Measurements from ENCODE around the gene NECTIN2.

The NECTIN2 gene

DNA sequence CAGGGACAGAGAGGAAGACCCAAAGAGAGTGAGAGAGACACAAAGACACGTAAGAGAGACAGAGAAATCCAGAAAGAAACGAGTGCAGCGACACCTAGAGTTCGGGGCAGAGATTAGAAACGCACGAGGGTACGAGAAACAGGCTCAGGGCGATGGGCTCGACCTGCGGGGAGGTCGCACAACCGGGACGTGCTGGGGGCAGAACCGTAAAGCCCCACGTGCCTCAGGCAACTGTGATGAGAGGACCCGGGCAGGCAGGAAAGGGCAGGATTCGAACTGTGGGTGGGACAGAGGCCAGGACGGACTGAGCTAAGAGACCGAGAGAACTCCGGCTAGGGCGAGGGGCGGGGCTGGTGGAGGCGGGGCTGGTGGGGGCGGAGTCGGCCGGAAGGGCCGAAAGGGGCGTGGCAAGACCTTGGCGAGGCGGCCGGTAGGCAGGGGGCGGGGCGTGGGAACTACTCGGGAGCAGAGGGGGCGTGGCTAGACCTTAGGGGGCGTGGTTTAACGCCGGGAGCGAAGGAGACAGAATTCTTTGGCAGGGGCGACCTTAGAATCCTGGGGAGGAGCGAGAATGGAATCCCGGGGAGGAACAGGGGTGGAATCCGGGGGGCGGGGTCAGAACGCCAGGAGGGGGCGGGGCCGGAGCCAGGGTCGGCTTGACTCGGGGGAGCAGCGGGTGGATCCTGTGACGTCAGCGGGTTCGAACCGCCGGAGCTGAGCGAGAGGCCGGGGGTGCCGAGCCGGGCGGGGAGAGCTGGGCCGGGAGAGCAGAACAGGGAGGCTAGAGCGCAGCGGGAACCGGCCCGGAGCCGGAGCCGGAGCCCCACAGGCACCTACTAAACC, at the start of gene NECTIN2:
Gene NECTIN2, plus strand, starts transcription at position 686 of the 843 bp plus-strand sequence. CDS start 229 bp downstream, outside the sequence.
- in situ Hi-C loops (cut with HindIII; ENCODE audit: low pct_ligation_motif_present, low pct_unique_long_range_greater_than_20kb, low sequenced_read_pairs): no loop called here
- DNase-seq: peak; percentile 96

DNA sequence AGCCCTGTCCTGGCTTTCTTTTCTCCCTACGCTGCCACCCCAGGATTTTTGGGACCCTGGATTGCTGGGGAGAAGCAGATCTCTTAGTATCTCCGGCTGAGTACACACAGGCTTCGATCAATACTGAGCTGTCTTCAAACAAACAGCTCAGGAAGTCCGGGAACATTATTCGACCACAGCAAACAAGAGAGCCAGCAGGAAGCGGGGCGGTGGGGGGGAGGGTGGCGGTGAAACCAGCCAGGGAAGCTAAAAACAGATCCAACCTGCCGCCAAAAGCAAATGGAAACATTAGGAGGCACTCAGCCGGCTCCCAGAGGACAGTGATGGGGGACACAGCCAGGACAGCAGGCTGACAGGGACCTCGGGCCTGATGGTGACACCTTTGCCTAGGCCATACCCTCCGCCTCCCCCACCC, 49.4 kb upstream of the NECTIN2 start:
- DNase-seq: no peak
- in situ Hi-C loops (cut with HindIII; ENCODE audit: low pct_ligation_motif_present, low pct_unique_long_range_greater_than_20kb, low sequenced_read_pairs): no loop called here

DNA sequence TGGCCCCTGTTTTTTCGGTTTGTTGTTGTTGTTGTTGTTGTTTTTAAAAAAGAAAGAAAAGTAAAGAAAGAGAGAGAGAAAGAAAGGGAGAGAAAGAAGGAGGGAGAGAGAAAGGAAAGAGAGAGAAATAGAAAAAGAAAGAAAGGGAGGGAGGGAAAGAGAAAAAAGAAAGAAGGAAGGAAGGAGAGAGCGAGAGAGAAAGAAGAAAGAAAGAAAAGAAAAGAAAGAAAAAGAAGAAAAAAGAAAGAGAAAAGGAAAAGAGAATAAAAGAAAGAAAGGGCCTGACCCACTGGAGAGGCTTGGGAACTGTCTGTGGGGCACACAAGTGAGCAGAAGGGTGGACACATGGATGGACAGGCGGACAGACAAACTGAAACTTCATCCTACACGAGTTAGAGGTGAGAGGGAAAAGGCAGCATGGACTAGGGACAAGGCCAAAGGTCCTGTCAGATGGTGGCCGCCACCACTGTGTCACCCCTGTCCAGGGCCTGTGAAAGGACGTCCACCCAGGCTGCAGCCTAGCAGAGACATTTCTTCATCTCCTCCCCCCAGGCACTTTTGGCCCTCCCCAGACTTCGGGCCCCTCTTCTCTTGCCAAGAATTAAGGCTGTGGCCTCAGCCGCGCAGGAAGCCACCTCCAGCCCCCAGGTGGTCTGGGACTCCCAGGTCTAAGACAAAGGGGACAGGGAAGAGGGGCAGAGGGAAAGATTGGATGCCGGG, 46.3 kb upstream of the NECTIN2 start:
- in situ Hi-C loops (cut with HindIII; ENCODE audit: low pct_ligation_motif_present, low pct_unique_long_range_greater_than_20kb, low sequenced_read_pairs): no loop called here
- DNase-seq: no peak

DNA sequence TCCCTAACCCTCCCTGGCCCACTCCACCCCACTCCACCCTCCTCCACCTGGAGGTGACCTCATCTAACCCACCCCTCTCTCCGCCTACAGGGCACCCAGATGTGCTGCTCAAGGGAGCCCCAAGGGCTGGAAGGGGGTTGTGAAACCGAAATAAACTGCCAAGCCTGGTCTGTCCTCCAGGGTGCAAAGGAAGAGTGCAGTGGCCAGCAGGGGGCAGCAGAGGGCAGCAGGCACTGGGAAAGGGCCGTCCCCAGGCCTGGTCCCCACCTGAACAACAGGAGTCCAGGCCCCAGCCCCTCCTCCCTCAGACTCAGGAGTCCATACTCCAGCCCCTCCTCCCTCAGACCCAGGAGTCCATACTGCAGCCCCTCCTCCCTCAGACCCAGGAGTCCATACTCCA, 45.6 kb upstream of the NECTIN2 start:
- DNase-seq: peak; percentile 74
- in situ Hi-C loops (cut with HindIII; ENCODE audit: low pct_ligation_motif_present, low pct_unique_long_range_greater_than_20kb, low sequenced_read_pairs): no loop called here

DNA sequence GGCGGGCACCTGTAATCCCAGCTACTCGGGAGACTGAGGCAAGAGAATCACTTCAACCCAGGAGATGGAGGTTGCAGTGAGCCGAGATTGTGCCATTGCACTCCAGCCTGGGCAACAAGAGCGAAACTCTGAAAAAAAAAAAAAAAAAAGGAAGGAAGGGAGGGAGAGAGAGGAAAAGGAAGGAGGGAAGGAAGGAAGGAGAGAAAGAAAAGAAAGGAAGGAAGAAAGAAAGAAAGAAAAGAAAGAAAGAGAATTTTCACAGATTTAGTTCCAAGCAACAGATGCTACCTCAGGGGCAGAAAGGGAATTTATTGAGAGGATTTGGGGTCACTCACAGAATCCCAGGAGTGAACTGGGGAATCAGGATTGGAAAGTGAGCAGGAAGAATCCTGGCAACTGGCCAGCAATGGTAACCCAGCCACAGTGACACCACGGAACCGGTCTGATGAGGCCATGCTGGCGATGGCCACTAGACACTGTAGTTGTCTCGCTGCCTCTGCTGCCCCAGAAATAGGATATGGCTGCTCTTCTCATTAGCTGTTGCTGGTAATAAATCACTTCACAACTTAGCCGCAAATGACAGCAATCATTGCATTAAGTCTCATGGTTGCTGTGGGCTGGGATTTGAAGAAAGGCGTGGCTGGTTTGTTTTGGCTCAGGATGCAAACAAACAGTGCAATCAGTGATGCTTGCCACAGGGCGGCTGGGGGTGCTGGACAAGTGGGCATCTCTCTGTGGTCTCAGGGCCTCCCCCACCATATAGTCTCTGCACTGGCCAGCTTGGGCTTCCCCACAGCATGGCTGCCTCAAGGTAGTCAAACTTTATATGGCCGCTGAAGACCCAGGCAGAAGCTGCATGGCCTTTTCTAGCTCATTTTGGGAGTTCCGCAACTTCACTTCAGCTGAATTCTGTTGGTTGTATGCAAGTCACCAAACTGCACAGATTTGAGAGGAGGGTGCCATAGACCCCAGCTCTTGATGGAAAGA, 42.4 kb upstream of the NECTIN2 start:
- DNase-seq: no peak
- in situ Hi-C loops (cut with HindIII; ENCODE audit: low pct_ligation_motif_present, low pct_unique_long_range_greater_than_20kb, low sequenced_read_pairs): no loop called here

DNA sequence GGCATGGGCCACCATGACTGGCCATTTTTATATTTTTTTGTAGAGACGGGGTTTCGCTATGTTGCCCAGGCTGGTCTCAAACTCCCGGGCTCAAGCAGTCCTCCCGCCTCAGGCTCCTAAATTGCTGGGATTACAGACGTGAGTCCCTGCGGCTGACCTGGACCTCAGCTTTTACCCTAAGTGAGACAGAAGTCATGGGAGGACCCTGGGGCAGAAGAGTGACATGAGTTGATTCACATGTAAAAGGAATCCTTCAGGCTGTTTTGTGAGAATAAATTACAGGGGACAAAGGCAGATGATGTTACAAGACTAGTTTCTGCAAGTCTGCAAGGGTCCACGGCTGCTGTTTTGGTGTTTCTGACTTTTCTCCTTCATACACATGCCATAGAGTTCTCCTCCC, 39.8 kb upstream of the NECTIN2 start:
- DNase-seq: no peak
- in situ Hi-C loops (cut with HindIII; ENCODE audit: low pct_ligation_motif_present, low pct_unique_long_range_greater_than_20kb, low sequenced_read_pairs): no loop called here

DNA sequence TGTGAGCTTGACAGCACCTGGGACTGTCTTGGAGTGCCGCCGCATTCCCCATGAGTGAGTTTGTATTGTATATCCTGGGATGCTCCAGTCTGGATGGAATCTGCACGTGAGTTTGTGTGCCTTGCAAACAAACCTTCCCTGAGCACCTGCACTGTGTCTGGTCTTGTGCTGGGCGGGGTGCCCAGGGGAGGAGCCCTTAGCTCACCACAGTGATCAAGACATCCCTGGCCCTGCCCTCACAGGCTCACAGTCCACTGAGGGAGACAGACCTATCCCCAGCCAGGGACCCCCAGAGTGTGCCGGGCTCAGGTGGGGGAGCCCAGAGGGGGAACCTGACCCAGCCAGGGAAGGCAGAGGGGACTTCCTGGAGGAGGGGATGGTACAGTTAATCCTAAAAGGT, 38.9 kb upstream of the NECTIN2 start:
- in situ Hi-C loops (cut with HindIII; ENCODE audit: low pct_ligation_motif_present, low pct_unique_long_range_greater_than_20kb, low sequenced_read_pairs): no loop called here
- DNase-seq: peak; percentile 18

DNA sequence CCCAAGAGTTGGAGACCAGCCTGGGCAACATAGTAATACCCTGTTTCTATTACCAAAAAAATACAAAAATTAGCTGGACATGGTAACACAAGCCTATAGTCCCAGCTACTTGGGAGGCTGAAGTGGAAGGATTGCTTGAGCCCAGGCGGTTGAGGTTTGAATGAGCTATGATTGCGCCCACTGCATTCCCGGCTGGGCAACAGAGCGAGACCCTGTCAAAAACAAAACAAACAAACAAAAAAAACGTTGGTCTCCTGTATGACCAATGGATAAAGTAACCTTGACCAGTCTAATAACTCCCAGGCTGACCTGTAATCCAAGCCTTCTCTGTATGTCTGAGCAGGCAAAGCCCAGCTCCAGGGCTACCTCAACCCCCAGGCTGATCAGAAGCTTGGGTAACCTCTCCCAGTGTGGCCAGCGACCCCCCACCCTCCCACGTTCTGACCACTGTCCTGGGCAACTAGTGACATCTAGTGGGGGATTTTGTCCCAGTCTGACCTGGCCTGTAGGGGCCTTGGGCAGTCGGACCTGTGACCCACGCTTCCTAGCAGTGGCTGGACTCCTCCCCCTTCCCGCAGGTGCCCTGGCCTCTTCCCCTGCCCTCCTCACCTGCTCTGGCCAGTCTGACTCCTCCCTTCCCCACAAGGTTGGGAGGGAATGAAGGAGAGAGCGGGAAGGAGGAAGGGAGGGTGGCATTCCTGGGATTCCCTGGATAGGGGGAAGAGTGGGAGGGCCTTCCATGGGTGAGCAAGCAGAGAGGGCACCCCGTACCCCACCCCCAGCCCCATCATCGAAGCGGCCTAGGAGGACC, 38.2 kb upstream of the NECTIN2 start:
- DNase-seq: peak; percentile 79
- in situ Hi-C loops (cut with HindIII; ENCODE audit: low pct_ligation_motif_present, low pct_unique_long_range_greater_than_20kb, low sequenced_read_pairs): no loop called here

DNA sequence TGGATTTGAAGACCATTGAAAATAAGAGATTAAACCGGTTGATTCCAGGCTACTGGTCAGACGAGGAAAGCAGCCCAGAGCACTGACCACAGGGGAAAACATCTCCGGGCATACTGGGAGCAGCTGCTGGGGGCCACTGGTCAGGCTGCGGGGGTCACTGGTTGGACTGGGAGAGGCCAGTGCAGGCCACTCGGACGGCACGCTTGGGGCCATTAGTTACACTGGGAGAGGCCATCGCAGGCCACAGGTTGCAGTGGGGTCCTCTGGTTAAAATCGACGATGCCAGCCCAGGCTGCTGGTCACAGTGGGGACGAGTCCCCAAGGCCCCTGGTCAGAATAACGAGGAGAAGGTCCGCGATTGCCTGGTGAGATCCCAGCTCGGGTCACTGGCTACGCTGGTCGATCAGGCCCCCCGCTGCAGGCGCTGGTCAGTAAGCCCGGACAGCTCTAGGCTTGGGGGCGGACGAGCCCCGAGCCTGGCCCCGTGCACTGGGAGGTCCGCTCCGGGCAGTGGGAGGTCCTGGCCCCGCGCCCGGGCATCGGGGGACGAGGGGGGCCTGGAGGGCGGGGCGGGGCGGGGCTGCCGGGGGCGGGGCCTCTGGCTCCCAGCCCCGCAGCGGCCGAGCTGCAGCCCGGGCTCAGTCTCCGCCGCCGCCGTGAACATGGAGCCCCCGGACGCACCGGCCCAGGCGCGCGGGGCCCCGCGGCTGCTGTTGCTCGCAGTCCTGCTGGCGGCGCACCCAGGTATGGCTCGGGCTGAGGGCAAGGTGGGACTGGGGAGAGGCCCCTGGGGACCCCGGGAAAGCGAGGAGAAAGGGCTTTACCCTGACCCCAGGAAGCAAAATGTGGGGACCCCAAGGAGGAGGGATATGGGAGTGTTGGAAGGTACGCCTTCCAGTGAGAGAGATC, 37.4 kb upstream of the NECTIN2 start, which contains the start of gene BCAM:
Gene BCAM, plus strand, starts transcription at position 641 of the 909 bp plus-strand sequence. Its CDS starts 22 bp downstream, at position 663.
- in situ Hi-C loops (cut with HindIII; ENCODE audit: low pct_ligation_motif_present, low pct_unique_long_range_greater_than_20kb, low sequenced_read_pairs): no loop called here
- DNase-seq: peak; percentile 84

DNA sequence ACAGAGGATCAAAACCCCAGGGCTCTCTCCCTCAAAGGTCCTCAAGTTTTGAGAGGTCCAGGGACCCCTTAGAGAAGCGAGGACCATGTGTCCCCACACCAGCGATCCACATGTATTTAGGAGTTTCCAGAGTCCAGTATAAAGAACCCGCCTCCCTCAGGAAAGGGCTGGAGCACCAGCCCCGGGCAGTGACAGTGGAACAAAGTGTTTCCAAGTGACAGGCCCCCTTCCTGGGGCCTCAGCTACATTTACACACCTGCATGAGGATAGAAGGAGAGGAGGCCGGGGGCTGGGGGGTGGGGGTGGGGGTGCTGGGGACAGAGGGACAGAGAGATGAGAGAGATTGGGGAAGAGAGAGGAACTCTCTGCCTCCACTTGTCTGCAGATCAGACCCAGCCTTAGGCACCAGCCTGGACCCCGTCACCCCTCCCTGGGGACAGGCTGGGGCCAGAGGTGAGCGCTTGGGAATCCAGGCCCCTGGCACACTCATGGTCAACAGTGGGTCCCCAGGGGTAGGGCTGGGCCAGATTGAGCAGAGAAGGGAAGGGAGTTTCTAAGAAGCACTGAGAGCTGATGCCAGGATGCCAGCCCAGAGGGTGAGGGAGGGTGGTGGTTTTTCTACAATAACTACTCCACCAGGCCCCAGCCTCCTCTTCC, 36.4 kb upstream of the NECTIN2 start:
- DNase-seq: no peak
- in situ Hi-C loops (cut with HindIII; ENCODE audit: low pct_ligation_motif_present, low pct_unique_long_range_greater_than_20kb, low sequenced_read_pairs): no loop called here

DNA sequence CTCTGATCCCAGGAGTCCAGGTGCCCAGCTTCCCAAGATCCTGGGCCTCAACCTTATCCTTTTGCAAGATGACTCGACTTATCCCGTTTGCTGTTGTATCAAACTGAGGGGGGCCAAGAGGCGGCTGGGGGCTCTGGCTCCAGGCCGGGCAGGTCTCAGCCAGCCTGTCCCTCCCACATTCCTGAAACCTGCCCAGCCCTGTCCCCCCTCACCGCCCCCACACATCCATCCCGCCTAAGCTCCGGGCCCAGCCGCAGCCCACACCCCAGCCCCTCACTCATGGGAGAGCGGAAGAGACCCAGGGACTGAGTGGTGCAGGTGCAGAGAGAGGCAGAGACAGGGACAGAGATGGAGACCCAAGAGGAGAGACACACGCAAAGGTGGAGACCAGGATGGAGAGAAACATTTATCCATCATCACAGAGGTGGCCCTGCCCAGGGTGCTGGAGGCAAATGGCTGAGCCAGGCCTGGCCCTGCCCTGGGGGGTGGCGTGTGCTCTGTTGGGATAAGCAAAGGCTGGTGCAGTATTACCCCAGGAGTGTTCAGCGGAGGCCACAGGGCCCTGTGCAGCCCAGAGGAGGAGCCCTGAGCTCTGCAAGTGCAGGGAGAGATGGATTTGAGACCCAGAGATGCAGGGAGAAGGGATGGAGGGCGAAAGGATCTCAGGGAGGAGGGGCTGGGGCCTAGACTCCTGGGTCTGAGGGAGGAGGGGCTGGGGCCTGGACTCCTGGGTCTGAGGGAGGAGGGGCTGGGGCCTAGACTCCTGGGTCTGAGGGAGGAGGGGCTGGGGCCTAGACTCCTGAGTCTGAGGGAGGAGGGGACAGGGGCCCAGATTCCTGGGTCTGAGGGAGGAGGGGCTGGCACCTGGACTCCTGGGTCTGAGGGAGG, 35.6 kb upstream of the NECTIN2 start:
- in situ Hi-C loops (cut with HindIII; ENCODE audit: low pct_ligation_motif_present, low pct_unique_long_range_greater_than_20kb, low sequenced_read_pairs): no loop called here

DNA sequence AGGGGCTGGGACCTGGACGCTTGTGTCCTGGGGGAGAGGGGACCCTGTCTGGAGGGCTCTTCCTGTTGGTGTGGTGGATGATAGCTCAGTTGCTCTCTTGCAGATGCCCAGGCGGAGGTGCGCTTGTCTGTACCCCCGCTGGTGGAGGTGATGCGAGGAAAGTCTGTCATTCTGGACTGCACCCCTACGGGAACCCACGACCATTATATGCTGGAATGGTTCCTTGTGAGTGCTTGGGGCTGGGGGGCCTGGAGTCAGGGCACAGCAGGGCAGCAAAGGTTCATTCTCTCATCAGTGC, 35.0 kb upstream of the NECTIN2 start:
- in situ Hi-C loops (cut with HindIII; ENCODE audit: low pct_ligation_motif_present, low pct_unique_long_range_greater_than_20kb, low sequenced_read_pairs): no loop called here
- DNase-seq: no peak

More for the DNA sequence above, 35.6 kb upstream of the NECTIN2 start:
- no peak for DNase-seq

DNA sequence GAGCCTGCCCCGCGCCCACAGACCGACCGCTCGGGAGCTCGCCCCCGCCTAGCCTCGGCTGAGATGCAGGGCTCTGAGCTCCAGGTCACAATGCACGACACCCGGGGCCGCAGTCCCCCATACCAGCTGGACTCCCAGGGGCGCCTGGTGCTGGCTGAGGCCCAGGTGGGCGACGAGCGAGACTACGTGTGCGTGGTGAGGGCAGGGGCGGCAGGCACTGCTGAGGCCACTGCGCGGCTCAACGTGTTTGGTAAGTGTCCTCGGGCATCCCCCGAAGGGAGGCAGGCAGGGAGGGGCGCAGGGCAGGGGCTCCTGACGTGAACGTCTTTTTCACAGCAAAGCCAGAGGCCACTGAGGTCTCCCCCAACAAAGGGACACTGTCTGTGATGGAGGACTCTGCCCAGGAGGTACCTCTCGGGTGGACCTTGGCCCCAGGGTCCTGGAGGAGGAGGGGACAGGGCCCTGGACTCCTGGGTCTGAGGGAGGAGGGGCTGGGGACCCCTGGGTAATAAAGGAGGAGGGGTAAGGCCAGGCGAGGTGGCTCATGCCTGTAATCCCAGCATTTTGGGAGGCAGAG, 33.9 kb upstream of the NECTIN2 start:
- no peak for DNase-seq
- in situ Hi-C loops (cut with HindIII; ENCODE audit: low pct_ligation_motif_present, low pct_unique_long_range_greater_than_20kb, low sequenced_read_pairs): no loop called here

DNA sequence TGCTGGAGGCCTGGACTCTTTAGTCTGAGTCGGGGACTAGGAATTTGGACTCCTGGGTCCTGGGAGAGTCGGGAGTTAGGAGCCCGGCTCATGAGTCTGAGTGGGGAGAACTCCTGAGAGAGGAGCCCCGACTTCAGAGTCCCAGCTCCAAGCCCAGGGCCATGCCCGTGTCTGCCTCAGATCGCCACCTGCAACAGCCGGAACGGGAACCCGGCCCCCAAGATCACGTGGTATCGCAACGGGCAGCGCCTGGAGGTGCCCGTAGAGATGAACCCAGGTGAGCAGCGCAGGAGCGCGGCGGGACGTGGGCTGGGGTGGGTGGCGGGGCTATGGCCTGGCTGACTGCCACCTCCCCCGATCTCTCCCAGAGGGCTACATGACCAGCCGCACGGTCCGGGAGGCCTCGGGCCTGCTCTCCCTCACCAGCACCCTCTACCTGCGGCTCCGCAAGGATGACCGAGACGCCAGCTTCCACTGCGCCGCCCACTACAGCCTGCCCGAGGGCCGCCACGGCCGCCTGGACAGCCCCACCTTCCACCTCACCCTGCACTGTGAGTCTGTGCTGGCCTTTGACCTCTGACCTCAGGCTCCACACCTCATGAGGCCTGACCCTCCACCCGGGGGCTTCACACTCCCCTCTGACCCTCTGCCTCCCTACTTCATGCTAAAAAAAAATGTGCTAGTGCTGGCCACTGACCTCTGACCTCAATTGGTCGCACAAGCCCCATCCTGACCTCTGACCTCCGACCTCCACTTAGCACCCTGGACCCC, 32.8 kb upstream of the NECTIN2 start:
- no peak for DNase-seq

More for the DNA sequence above, 32.8 kb upstream of the NECTIN2 start:
- in situ Hi-C loops (cut with HindIII; ENCODE audit: low pct_ligation_motif_present, low pct_unique_long_range_greater_than_20kb, low sequenced_read_pairs): no loop called here

All from ACHN (cell line).